Aorta (tissue), 5 donors: ENCODE data around the gene CETP. TPM values are rescaled to one million over a fixed set of nuclear protein-coding genes. Genes with fewer than 3 reads are reported as not detected.
A peak's percentile ranks its signal among the peaks of the same experiment; 100 is the strongest.

Experiments
- ATAC-seq: fragments of 200-7000 bp; cut with Tn5 transposase; one replicate; pipeline ENCODE4 v1.9.1; 2022; ENCODE audit warnings: moderate library complexity; ENCODE audit not compliant: low FRiP score
- DNase-seq, 2 donors: peaks; one replicate each; pipeline ENCODE4 v3.0.0-alpha.2; 2020
- H3K27ac ChIP-seq, 2 donors: one replicate each; pipeline ENCODE4 v1.5.1; 2013; ENCODE audit warnings: low read length in 2 of 2, mild to moderate bottlenecking in 2 of 2, moderate library complexity in 2 of 2, control low read depth in 1 of 2, inconsistent platforms in 1 of 2, low read depth in 1 of 2
- H3K27me3 ChIP-seq, 2 donors: one replicate each; pipeline ENCODE4 v1.6.1; 2013; ENCODE audit warnings: control low read depth in 1 of 2, low read length in 1 of 2, mild to moderate bottlenecking in 1 of 2, moderate library complexity in 1 of 2; ENCODE audit not compliant: insufficient read depth in 2 of 2, control insufficient read depth in 1 of 2
- H3K36me3 ChIP-seq, 2 donors: one replicate each; pipeline ENCODE4 v1.6.1; 2013; ENCODE audit warnings: control low read depth in 1 of 2, low read length in 1 of 2, mild to moderate bottlenecking in 1 of 2; ENCODE audit not compliant: insufficient read depth in 2 of 2, control insufficient read depth in 1 of 2
- H3K4me1 ChIP-seq, 2 donors: one replicate each; pipeline ENCODE4 v1.6.1; 2013; ENCODE audit warnings: low read length in 2 of 2, control low read depth in 1 of 2, mild to moderate bottlenecking in 1 of 2, moderate library complexity in 1 of 2; ENCODE audit not compliant: insufficient read depth in 2 of 2, control insufficient read depth in 1 of 2
- H3K4me3 ChIP-seq, 2 donors: one replicate each; pipeline ENCODE4 v1.5.1; 2013; ENCODE audit warnings: low read length in 2 of 2, control low read depth in 1 of 2, mild to moderate bottlenecking in 1 of 2
- H3K9me3 ChIP-seq: one replicate; pipeline ENCODE4 v1.6.1; 2013; ENCODE audit warnings: mild to moderate bottlenecking, low read length; ENCODE audit not compliant: control insufficient read depth
- WGBS, 2 donors: extraction: QIAGEN DNeasy Blood & Tissue Kit; methylation state at CpG; one replicate each; pipeline ENCODE4 v1.1.7; 2013; 5-methylcytosine and 5-hydroxymethylcytosine counted together
- intact Hi-C, 2 donors: fragments of 100-400 bp; cut with DNase I; formaldehyde crosslinking; loops; one replicate each; pipeline versions ENCODE4 v1.14.2 to v1.15.0; 2022
- polyA plus RNA-seq, 2 donors: library from polyadenylated mRNA; stranded (reverse); fragments of 200-250 nt; gene quantifications; one replicate each; pipeline ENCODE4 v1.2.3, GENCODE V29; 2013
- total RNA-seq, 2 donors: library from RNA; stranded (reverse); fragmentation: NEBNext Ultra II Directional; extraction: Animal tissue kit (Norgen Biotek cat#: 25700); gene quantifications; one replicate each; pipeline ENCODE4 v1.2.1, GENCODE V29; 2021
- donor health status: healthy with polysubstance abuse.
- donor health status: Bipolar disorder and iron deficiency.
- donor health status: DM: no; HTN: no; CAD: no.
- donor health status: DM: no; HTN: no; CAD: no.
- donor health status: DM: yes; HTN: yes; CAD: no.

The CETP gene
- total and polyA plus RNA-seq, 4 donors = 0.49 to 1.3 TPM; not detected in 2

- Histone ChIP-seq H3K27ac (no peak overlapping the region), H3K4me3 (no peak overlapping the region), H3K9me3 (no peaks in the 10 kb centered on the region), H3K4me1 (no peaks in the 10 kb centered on the region), H3K36me3 (no peaks in the 10 kb centered on the region), H3K27me3 (no peaks in the 10 kb centered on the region)
- intact Hi-C loops = no loop called here
- ATAC-seq (no peak), DNase-seq (peak in 1 of 2 donors; percentile 62)
- WGBS, 2 donors = 84 to 85% methylated on average over 16 of the region's 16 CpGs
Measured at GRCh38 chr16:57029161-57030160, 67.7 kb downstream of the CETP start.

GRCh38 chr16:57030346-57030902 is 68.7 kb downstream of the CETP start:
- Histone ChIP-seq H3K27ac (no peak overlapping the region), H3K4me1 (no peaks in the 10 kb centered on the region), H3K4me3 (no peak overlapping the region), H3K36me3 (no peaks in the 10 kb centered on the region), H3K9me3 (no peaks in the 10 kb centered on the region), H3K27me3 (no peaks in the 10 kb centered on the region)
- no peak for ATAC-seq
- no peak for DNase-seq
- 83 to 89% methylated on average over 2 of the region's 2 CpGs for WGBS, 2 donors
- intact Hi-C loops = no loop called here

- peak in 1 of 2 donors; percentile 27 for DNase-seq
Measured at GRCh38 chr16:57031156-57031555, 69.4 kb downstream of the CETP start.

GRCh38 chr16:57032346-57032745 is 70.6 kb downstream of the CETP start:
- Histone ChIP-seq H3K4me1 (no peaks in the 10 kb centered on the region), H3K9me3 (no peaks in the 10 kb centered on the region), H3K36me3 (no peaks in the 10 kb centered on the region), H3K27me3 (no peaks in the 10 kb centered on the region), H3K4me3 (no peak overlapping the region), H3K27ac (no peak overlapping the region)
- ATAC-seq (no peak), DNase-seq (no peak)
- intact Hi-C loops = no loop called here

More at GRCh38 chr16:57031156-57031555, 69.4 kb downstream of the CETP start:
- Histone ChIP-seq H3K36me3 (no peaks in the 10 kb centered on the region), H3K27me3 (no peaks in the 10 kb centered on the region), H3K4me1 (no peaks in the 10 kb centered on the region), H3K27ac (no peak overlapping the region), H3K4me3 (no peak overlapping the region), H3K9me3 (no peaks in the 10 kb centered on the region)
- WGBS, 2 donors = 90 to 97% methylated on average over 4 of the region's 4 CpGs
- no peak for ATAC-seq
- intact Hi-C loops = no loop called here

GRCh38 chr16:57032931-57033330 is 71.2 kb downstream of the CETP start:
- intact Hi-C loops = no loop called here
- ATAC-seq = no peak
- no peaks in the 10 kb centered on the region for H3K27me3 ChIP-seq
- WGBS, 2 donors = 92 to 95% methylated on average over 5 of the region's 5 CpGs
- no peak for DNase-seq
- no peaks in the 10 kb centered on the region for H3K9me3 ChIP-seq
- H3K4me3 ChIP-seq = no peak overlapping the region
- H3K4me1 ChIP-seq = no peaks in the 10 kb centered on the region
- H3K36me3 ChIP-seq = no peaks in the 10 kb centered on the region
- no peak overlapping the region for H3K27ac ChIP-seq

Other genes starting within 250 kb of the CETP start
- gene NUP93, start 231.8 kb upstream of the CETP start, total RNA-seq = 10 to 100 TPM; 53.7 to 57.5 TPM
- 10 to 100 TPM; 32.9 to 33.8 TPM for gene NUP93, start 231.8 kb upstream of the CETP start, polyA plus RNA-seq
- gene SLC12A3, start 96.7 kb upstream of the CETP start, total RNA-seq = not detected
- not detected for gene SLC12A3, start 96.7 kb upstream of the CETP start, polyA plus RNA-seq
- 100 to 1,000 TPM; 152 to 173 TPM for gene HERPUD1, start 29.8 kb upstream of the CETP start, total RNA-seq
- 10 to 100 TPM; 52.5 to 64.1 TPM for gene HERPUD1, start 29.8 kb upstream of the CETP start, polyA plus RNA-seq
- gene NLRC5, start 27.6 kb downstream of the CETP start, total RNA-seq = 10 to 100 TPM; 49.3 to 82.9 TPM
- gene NLRC5, start 27.6 kb downstream of the CETP start, polyA plus RNA-seq = 10 to 100 TPM in 1 of 2 donors, 1 to 10 TPM in 1; 4.9 to 22.6 TPM
- gene CPNE2, start 130.6 kb downstream of the CETP start, total RNA-seq = 10 to 100 TPM; 29.4 to 37.1 TPM
- 10 to 100 TPM; 19.0 to 21.4 TPM for gene CPNE2, start 130.6 kb downstream of the CETP start, polyA plus RNA-seq
- gene PSME3IP1, start 224.1 kb downstream of the CETP start, total RNA-seq = 10 to 100 TPM; 59.8 to 85.7 TPM
- 10 to 100 TPM; 34.9 to 90.8 TPM for gene PSME3IP1, start 224.1 kb downstream of the CETP start, polyA plus RNA-seq
- gene RSPRY1, start 224.4 kb downstream of the CETP start, total RNA-seq = 10 to 100 TPM; 30.9 to 32.5 TPM
- gene RSPRY1, start 224.4 kb downstream of the CETP start, polyA plus RNA-seq = 10 to 100 TPM; 10.4 to 12.7 TPM